Measurements from ENCODE around the gene ORAI2.

DNA sequence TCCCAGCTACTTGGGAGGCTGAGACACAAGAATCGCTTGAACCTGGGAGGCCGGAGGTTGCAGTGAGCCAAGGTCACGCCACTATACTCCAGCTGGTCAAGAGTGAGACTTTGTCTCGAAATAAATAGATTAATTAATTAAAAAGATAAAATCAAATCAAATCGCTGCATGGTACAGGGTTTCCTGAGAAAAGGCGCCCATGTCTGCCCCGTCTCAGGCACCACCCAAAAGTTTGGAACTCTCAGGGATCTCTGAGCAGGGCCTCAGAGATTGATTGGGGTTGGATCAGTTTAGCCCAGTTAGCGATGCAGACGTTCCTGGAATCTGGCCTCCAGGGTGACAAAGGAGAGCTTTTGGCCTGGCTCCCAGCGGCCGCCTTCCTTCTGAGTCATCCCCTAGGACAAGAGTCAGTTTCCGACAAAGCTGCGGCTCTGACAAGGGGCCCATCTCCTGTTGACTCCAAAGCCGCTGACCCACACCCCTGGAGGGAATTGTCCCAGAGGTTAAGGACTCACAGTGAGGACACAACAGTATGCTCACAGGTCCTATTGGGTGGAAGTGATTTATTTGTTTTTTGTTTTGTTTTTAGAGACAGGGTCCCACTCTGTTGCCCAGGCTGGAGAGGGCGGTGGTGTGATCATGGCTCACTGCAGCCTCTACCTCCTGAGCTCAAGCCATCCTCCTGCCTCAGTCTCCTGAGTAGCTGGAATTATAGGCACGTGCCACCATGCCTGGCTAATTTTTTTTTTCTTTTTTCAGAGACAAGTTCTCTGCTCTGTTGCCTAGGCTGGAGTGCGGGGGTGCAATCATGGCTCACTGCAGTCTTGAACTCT lies 6.8 kb downstream of the ORAI2 start:
- no peak for TF ChIP-seq TAF1 (IDR thresholded peaks at IDR 0.05; ENCODE audit: borderline replicate concordance, insufficient read depth, low read length)
- TF ChIP-seq, protein P1, sequence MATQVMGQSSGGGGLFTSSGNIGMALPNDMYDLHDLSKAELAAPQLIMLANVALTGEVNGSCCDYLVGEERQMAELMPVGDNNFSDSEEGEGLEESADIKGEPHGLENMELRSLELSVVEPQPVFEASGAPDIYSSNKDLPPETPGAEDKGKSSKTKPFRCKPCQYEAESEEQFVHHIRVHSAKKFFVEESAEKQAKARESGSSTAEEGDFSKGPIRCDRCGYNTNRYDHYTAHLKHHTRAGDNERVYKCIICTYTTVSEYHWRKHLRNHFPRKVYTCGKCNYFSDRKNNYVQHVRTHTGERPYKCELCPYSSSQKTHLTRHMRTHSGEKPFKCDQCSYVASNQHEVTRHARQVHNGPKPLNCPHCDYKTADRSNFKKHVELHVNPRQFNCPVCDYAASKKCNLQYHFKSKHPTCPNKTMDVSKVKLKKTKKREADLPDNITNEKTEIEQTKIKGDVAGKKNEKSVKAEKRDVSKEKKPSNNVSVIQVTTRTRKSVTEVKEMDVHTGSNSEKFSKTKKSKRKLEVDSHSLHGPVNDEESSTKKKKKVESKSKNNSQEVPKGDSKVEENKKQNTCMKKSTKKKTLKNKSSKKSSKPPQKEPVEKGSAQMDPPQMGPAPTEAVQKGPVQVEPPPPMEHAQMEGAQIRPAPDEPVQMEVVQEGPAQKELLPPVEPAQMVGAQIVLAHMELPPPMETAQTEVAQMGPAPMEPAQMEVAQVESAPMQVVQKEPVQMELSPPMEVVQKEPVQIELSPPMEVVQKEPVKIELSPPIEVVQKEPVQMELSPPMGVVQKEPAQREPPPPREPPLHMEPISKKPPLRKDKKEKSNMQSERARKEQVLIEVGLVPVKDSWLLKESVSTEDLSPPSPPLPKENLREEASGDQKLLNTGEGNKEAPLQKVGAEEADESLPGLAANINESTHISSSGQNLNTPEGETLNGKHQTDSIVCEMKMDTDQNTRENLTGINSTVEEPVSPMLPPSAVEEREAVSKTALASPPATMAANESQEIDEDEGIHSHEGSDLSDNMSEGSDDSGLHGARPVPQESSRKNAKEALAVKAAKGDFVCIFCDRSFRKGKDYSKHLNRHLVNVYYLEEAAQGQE (IDR thresholded peaks at IDR 0.05; ENCODE audit: insufficient read depth in 1 of 2, low read depth in 2 of 2, low read length in 2 of 2), result no peak
- TF ChIP-seq SIN3A (IDR thresholded peaks at IDR 0.05; ENCODE audit: borderline replicate concordance, insufficient read depth, low read length), result no peak
